Thymus (tissue), 11 donors: ENCODE results near the gene MBNL2. TPM values are rescaled to one million over a fixed set of nuclear protein-coding genes. Genes with fewer than 3 reads are reported as not detected.

Experiments used
- DNase-seq, 9 donors: peaks; one replicate each; pipeline ENCODE4 v3.0.0-alpha.2; 2013; ENCODE audit warnings: low spot score in 9 of 9, low read depth in 6 of 9, missing footprints in 1 of 9
- H3K27ac ChIP-seq, 2 donors: one replicate each; pipeline ENCODE4 v1.5.1; 2013; ENCODE audit warnings: control low read depth in 1 of 2, low read depth in 1 of 2, low read length in 1 of 2, mild to moderate bottlenecking in 1 of 2, moderate library complexity in 1 of 2
- H3K27me3 ChIP-seq, 2 donors: one replicate each; pipeline ENCODE4 v1.5.1; 2013; ENCODE audit warnings: low read length in 1 of 2; ENCODE audit not compliant: control insufficient read depth in 2 of 2, insufficient read depth in 1 of 2
- H3K36me3 ChIP-seq, 2 donors: one replicate each; pipeline ENCODE4 v1.5.1; 2013; ENCODE audit warnings: low read length in 1 of 2, mild to moderate bottlenecking in 1 of 2, moderate library complexity in 1 of 2; ENCODE audit not compliant: control insufficient read depth in 2 of 2, insufficient read depth in 2 of 2
- H3K4me1 ChIP-seq, 2 donors: one replicate each; pipeline ENCODE4 v1.5.1; 2013; ENCODE audit warnings: low read length in 2 of 2; ENCODE audit not compliant: control insufficient read depth in 2 of 2, insufficient read depth in 2 of 2
- H3K4me3 ChIP-seq, 2 donors: one replicate each; pipeline ENCODE4 v1.5.1; 2013; ENCODE audit warnings: low read length in 2 of 2, control low read depth in 1 of 2, mild to moderate bottlenecking in 1 of 2
- H3K9me3 ChIP-seq, 2 donors: one replicate each; pipeline ENCODE4 v1.5.1; 2013; ENCODE audit warnings: low read length in 1 of 2, mild to moderate bottlenecking in 1 of 2; ENCODE audit not compliant: control insufficient read depth in 2 of 2, insufficient read depth in 1 of 2
- WGBS: extraction: QIAGEN DNeasy Blood & Tissue Kit; methylation state at CpG from one replicate; pipeline ENCODE4 v1.1.7; 2013; 5-methylcytosine and 5-hydroxymethylcytosine counted together
- polyA plus RNA-seq: library from polyadenylated mRNA; stranded (reverse); fragments of 200-250 nt; gene quantifications from one replicate; pipeline ENCODE4 v1.2.3, GENCODE V29; 2013
- total RNA-seq: library from RNA; stranded (reverse); fragments of 120-200 nt; gene quantifications from one replicate; pipeline ENCODE4 v1.2.4, GENCODE V29; 2013
- donor health status: healthy.

MBNL2 gene
- total and polyA plus RNA-seq, 2 donors, result 22.7 to 27.1 TPM

DNA sequence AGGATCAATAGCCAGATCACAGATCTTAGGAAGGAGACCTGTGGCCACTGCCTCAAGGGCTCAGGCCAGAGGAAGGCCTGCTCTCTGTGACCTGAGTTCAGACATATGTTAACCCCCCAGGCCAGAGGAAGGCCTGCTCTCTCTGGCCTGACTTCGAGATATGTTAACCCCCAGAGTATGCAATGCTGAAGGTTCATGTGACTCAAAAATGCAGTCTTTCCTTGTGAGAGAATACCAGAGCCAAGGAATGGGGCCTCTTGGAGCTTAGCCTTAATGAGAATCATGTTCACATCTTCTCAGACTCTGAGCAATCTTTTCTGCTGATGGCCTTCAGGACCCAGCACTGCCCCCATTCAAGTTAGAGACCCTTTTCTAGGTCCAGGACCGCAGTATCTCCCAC, 36.7 kb downstream of the MBNL2 start:
- WGBS, result 97% methylated on average over 2 of the region's 2 CpGs
- H3K4me3 ChIP-seq, result no peak overlapping the region
- no peaks in the 10 kb centered on the region for H3K9me3 ChIP-seq
- no peak overlapping the region for H3K27ac ChIP-seq
- peaks cover 0 to 18% of the 10 kb centered on the region in 2 donors for H3K4me1 ChIP-seq
- no peaks in the 10 kb centered on the region for H3K36me3 ChIP-seq
- H3K27me3 ChIP-seq, result no peaks in the 10 kb centered on the region
- no peak for DNase-seq

DNA sequence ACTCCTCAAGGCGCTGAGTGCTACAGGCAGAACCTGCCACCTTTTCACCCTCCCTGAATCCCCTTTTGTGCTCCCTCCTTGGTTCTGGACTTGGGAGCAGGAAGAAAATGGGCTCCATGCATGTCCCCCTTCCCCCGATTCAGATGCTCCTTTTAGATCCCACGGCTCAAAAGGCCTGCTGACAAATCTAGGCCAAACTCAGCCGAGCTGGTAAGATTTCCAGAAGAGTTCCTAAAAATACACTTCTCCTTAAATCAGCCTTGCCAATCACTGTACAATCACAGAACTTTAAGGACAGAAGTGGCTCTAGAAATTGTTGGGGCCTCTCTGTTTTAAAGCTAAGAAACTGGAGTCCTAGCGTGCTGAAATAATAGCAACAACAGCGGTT, 37.3 kb downstream of the MBNL2 start:
- WGBS, result 98% methylated on average over 6 of the region's 6 CpGs
- no peaks in the 10 kb centered on the region for H3K27me3 ChIP-seq
- H3K36me3 ChIP-seq, result no peaks in the 10 kb centered on the region
- peaks cover 0 to 18% of the 10 kb centered on the region in 2 donors for H3K4me1 ChIP-seq
- no peak for DNase-seq
- H3K27ac ChIP-seq, result peak overlapping the region in 1 of 2 donors; percentile 20
- H3K4me3 ChIP-seq, result no peak overlapping the region
- no peaks in the 10 kb centered on the region for H3K9me3 ChIP-seq

DNA sequence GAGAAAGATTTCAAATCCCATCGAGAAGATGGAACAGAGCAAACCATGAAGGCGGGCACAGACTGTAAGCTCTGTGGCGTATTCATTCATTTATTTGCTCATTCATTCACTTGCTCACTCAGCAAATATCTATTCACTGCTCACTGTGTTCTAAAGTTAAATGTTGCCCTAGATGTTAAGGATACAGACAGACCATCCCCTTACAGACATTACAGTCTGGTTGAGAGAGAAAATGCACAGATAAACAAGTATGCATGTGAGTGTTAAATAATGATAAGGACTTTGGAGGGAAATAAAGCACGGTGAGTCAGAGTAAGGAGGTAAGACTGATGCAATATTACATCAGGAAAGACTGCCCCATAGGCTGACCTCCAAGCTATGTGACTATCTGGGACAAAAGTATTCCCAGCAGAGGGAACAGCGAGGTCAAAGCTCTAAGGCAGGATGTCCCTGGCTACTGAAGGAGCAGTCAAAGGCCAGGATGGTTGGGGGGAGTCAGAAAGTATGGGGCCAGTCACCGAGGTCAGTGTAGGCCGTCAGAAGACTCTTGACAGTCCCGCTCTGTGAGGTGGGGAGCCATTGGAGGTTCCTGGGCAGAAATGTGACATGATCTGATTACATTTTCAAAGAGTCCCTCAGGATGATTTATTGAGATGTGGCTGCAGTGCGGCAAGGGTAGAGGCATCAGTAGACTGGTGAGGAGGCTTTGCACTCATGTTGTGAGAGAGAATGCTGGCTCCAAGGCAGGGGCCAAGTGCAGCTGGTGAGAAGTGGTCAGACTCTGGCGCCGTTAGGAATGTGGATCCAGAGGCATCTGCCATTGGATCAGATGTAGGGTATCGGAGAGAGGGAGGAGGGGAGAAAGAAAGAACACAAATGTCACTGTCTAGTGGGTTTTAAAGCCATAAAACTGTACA, 37.9 kb downstream of the MBNL2 start:
- WGBS, result 98% methylated on average over 12 of the region's 12 CpGs
- Histone ChIP-seq H3K36me3 (no peaks in the 10 kb centered on the region), H3K27me3 (no peaks in the 10 kb centered on the region), H3K4me1 (peaks cover 0 to 18% of the 10 kb centered on the region in 2 donors), H3K9me3 (no peaks in the 10 kb centered on the region), H3K4me3 (no peak overlapping the region), H3K27ac (peak overlapping the region in 1 of 2 donors; percentile 19)
- no peak for DNase-seq

DNA sequence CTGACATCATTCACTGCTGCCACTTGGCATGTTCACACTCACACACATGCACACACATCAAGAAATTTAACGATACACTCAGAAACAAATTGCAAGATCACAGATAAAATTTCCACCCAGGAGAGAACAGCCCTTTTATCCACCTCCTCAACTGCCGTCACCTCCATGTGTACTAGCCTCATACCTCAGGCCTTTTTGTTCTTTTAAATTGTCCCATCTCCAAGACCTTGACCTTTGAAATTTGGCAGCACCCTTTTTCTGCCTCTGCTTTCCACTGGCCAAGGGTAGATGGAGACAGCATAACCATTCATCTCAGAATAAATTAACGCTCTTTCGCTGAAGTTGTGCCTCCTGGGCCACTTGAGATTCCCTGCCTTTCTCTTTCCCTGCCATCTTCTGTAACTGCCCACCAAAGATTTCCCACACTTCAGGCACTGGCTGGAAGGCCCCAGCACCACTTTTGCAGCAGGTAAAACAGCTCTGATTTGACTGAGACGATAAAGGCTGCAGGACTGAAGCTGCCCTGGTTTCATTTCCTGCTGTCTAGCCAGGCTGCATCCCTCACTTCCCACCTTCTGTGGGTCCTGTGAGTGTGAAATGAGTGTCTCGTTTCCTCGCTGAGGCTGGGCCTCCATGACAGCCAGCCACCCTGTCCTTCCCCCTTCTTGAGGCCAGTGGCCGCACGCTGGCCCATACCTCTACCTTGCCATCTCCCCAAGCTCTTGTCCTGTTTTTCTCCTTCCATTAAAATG, 39.3 kb downstream of the MBNL2 start:
- Histone ChIP-seq H3K4me3 (no peak overlapping the region), H3K9me3 (no peaks in the 10 kb centered on the region), H3K27me3 (no peaks in the 10 kb centered on the region), H3K4me1 (peaks cover 0 to 18% of the 10 kb centered on the region in 2 donors), H3K36me3 (no peaks in the 10 kb centered on the region), H3K27ac (peak overlapping the region in 1 of 2 donors; percentile 20)
- 93% methylated on average over 9 of the region's 9 CpGs for WGBS
- DNase-seq, result peak in 1 of 9 donors; percentile 26

DNA sequence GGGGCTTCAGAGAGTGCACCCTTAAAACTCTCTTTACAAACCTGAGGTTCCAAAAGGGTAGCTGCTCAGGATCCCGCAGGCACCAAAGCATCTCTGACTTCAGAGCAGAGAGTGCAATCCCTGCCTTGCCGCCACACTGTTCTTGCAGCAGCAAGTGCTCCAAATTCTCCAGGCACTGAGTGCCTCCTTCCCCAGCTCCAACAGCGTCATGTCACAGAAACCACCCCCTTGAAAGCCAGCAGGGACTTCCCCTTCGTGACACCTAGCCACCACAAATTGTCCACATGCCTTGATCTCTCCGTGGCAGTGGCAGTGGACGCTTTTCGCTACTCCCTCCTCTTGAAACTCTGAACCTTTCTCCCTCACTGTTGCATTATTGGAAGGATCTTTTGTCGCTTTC, 39.9 kb downstream of the MBNL2 start:
- Histone ChIP-seq H3K27ac (no peak overlapping the region), H3K4me1 (peaks cover 0 to 18% of the 10 kb centered on the region in 2 donors)

DNA sequence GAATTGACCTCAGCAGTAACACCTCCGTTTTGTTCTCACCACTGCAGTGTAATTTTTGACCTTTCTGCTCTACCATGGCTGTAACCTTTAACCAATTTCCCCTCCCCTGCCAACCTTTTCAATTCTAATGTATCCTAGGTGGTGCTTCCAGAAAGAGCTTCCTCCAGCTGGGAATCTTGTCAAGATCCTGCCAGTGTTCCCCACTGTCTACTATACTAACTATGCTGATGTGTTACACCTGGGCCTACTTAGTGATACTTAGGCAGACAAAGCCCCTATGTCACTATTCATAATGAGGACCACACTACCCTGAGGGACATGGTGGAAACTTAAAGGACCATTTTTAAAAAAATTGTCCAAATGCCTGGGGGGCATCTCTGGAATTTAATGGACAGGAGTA, 41.0 kb downstream of the MBNL2 start:
- H3K36me3 ChIP-seq, result no peaks in the 10 kb centered on the region
- H3K27ac ChIP-seq, result no peak overlapping the region
- no peaks in the 10 kb centered on the region for H3K27me3 ChIP-seq
- no peak for DNase-seq
- H3K4me1 ChIP-seq, result peaks cover 0 to 19% of the 10 kb centered on the region in 2 donors
- no peaks in the 10 kb centered on the region for H3K9me3 ChIP-seq
- WGBS, result 95% methylated on average over 1 of the region's 1 CpG
- no peak overlapping the region for H3K4me3 ChIP-seq

More for the DNA sequence above, 39.9 kb downstream of the MBNL2 start:
- whole genome bisulfite sequencing, result 75% methylated on average over 8 of the region's 8 CpGs
- no peak for DNase-seq
- Histone ChIP-seq H3K27me3 (no peaks in the 10 kb centered on the region), H3K9me3 (no peaks in the 10 kb centered on the region), H3K36me3 (no peaks in the 10 kb centered on the region), H3K4me3 (no peak overlapping the region)

DNA sequence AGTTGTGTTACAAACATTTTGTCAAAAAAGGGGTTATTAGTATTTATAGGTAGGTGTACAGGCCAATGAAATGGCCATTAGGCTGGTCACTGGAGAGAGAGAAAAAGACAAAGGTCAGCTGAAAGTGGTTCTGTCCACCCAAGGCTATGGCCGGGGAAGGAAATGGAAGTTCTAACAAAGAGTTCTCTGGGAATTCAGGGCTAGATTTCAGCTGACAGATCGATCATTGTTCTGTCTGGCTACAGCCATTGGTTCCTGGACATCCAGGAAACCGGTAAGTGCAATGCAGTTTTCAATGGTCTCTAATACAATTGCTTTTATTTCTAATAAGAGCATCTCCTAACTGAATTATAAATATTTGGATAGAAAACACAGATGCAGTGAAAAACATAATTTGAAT, 42.5 kb downstream of the MBNL2 start:
- Histone ChIP-seq H3K27me3 (no peaks in the 10 kb centered on the region), H3K9me3 (no peaks in the 10 kb centered on the region), H3K4me3 (no peak overlapping the region), H3K4me1 (peaks cover 4 to 19% of the 10 kb centered on the region in 2 donors), H3K36me3 (peaks cover 0 to 3% of the 10 kb centered on the region in 2 donors), H3K27ac (no peak overlapping the region)
- over 99% methylated on average over 3 of the region's 3 CpGs for WGBS
- no peak for DNase-seq

DNA sequence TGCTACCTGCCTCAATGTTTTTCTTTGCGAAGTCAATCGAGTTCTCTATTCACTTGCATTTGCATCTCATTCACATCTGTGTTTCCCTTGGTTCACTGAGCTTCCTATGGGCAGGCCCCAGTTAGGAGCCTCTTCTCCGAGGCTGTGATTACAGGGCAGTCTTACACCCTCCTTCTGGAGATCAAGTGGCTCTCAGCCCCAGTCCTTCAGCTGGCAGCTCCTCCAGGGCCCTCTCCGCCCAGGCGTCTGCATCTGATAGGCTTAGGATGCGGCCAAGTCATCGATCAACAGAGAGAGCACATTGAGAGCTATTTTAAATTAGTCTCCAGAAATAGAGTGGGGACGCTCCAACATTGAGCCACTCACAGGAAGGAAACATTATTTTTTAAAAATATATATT, 44.2 kb downstream of the MBNL2 start:
- DNase-seq, result no peak
- peaks cover 4 to 15% of the 10 kb centered on the region in 2 donors for H3K4me1 ChIP-seq
- H3K9me3 ChIP-seq, result no peaks in the 10 kb centered on the region
- WGBS, result 97% methylated on average over 8 of the region's 8 CpGs
- H3K36me3 ChIP-seq, result peaks cover 0 to 3% of the 10 kb centered on the region in 2 donors
- H3K4me3 ChIP-seq, result no peak overlapping the region
- H3K27ac ChIP-seq, result peak overlapping the region in 1 of 2 donors; percentile 18
- H3K27me3 ChIP-seq, result no peaks in the 10 kb centered on the region
